Fibroblast of pulmonary artery (primary cell): ENCODE measurements around the gene FGR.

Experiments used
- DNase-seq: peaks from one replicate; pipeline ENCODE4 v3.0.0-alpha.2; 2010; ENCODE audit warnings: low read depth
- H3K4me3 ChIP-seq: replicated peaks from 2 replicates; pipeline ENCODE4 v1.5.1; 2011; ENCODE audit warnings: low read depth, mild to moderate bottlenecking, control low read depth, low read length, moderate library complexity
- TF ChIP-seq, protein P1 (sequence below): IDR thresholded peaks from 2 replicates; pipeline ENCODE4 v1.5.1; 2011; ENCODE audit warnings: mild to moderate bottlenecking, control low read depth, low read length, inconsistent platforms; ENCODE audit errors: missing control alignments

Gene FGR

DNA sequence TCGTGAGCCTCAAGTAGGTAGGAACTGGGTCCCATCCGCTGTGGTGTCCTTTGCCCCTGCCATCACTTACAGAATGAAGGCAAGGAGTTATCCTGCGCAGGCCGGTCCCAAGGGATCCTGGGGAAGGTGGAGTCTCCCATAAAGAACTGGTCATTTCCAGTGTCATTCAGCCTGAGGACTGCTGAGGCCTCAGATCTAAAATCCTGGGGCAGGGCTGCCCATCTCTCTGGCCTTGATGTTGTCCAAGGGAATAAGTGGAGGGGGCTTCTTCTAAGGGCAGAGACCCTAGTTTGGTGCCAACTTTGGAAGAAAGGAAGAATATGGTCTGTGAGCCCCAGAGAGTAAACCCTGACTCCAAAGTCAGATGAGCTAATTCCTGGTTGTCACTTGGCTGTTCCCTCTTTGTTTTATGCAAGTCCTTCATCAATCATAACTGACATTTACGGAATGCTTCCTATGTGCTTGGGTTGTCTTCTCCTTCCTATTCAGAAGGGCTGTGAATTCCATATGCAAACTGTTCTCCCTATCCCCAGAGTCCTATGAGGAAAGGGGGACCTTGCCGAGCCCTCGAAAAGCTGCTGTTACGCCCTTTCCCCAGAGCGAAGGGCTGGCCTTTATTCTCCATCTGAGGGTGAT is 30.1 kb upstream of the FGR start:
- no peak overlapping the region for H3K4me3 ChIP-seq
- TF ChIP-seq, protein P1, sequence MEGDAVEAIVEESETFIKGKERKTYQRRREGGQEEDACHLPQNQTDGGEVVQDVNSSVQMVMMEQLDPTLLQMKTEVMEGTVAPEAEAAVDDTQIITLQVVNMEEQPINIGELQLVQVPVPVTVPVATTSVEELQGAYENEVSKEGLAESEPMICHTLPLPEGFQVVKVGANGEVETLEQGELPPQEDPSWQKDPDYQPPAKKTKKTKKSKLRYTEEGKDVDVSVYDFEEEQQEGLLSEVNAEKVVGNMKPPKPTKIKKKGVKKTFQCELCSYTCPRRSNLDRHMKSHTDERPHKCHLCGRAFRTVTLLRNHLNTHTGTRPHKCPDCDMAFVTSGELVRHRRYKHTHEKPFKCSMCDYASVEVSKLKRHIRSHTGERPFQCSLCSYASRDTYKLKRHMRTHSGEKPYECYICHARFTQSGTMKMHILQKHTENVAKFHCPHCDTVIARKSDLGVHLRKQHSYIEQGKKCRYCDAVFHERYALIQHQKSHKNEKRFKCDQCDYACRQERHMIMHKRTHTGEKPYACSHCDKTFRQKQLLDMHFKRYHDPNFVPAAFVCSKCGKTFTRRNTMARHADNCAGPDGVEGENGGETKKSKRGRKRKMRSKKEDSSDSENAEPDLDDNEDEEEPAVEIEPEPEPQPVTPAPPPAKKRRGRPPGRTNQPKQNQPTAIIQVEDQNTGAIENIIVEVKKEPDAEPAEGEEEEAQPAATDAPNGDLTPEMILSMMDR = no peak
- DNase-seq = no peak

DNA sequence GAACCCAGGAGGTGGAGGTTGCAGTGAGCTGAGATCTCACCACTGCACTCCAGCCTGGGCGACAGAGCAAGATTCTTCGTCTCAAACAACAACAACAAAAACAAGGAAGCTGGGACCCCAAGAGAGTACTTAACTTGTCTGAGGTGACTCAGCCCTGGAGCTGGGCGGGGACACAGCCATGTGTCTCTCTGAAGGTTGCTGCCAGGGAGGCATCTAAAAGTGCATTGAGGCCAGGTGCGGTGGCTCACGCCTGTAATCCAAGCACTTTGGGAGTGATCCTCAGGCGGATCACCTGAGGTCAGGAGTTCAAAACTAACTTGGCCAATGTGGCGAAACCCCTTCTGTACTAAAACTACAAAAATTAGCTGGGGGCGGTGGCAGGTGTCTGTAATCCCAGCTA is 29.3 kb upstream of the FGR start:
- TF ChIP-seq, protein P1 = no peak
- no peak overlapping the region for H3K4me3 ChIP-seq
- no peak for DNase-seq

DNA sequence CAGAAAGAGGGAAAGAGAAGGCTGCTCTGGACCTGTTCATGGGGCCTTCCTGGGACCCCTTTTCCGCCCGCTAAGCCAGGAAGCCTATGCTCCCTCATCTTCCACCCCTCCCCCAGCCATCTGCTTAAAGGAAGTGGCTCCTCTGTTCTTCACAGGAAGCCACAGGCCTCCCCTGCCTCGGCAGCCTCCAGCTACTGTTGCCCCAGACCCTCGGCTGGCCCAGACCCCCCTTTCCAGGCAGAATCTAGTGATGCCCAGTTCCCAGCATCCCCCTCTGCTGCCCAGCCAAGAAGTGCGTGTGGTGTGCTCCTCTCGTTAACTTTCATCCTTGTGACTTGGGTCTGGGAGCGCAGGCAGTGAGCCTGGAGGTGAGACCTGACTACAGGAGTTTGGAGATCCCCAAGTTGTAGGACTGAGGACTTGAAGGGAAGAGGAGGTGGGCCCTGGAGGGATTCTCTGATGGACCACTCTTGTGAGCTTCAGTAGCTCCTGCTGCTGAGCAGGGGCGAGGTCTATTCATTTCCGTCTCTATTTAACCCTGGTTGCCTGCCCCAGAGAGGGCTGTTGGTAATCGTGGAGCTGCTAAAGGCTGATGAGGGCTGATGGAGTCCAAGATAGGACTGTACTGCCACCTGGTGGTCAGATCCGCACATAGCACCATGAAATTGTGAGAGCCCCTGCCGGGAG is 27.9 kb upstream of the FGR start:
- DNase-seq = peak; percentile 85
- TF ChIP-seq, protein P1 = peak; percentile 82
- no peak overlapping the region for H3K4me3 ChIP-seq

DNA sequence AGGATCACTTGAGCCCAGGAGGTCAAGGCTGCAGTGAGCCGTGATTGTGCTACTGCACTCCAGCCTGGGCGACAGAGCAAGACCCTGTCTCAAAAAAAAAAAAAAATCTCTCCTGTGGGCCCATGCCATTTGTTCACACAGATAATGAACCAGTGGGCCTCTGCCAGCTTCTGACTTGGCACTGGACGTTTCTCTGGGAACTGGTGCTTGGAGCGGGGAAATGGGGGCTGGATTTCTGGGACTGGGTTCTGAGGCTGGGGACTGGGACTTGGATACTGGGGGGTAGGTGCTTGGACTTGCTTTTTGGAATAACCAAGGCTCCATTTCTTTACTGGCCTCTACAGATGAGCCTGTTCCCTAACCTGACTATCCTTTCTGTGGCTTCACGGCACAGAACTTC is 27.3 kb upstream of the FGR start:
- DNase-seq = no peak
- H3K4me3 ChIP-seq = no peak overlapping the region

DNA sequence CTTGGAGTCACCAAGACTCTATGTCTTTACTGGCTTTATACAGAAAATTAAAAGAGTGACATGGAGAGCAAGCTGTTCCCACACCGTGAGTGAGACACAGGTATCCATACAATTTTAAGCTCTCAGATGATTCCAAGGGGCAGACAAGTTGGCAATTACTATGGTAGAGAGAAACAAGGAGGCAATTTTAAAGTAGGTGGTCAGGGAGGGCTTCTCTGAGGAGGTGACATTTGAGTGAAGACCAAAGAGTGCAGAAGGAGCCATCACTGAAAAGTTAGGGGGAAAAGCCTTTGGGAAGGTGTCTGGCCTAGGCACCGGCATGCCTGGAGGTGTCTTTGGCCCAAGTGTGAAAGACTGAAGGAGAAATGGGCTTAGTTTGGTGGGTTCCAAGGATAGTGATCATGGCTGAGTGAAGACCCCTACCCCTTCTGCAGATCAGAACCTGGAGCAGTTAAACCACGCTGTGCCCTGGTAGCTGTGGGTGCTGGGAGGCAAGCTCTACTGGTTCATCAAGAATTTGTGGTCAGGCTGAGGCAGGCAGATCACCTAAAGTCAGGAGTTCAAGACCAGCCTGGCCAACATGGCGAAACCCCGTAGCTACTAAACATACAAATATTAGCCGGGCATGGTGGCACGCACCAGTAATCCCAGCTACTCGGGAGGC is 26.6 kb upstream of the FGR start:
- no peak overlapping the region for H3K4me3 ChIP-seq
- TF ChIP-seq, protein P1 = no peak

More for the DNA sequence above, 27.3 kb upstream of the FGR start:
- TF ChIP-seq, protein P1 = no peak

DNA sequence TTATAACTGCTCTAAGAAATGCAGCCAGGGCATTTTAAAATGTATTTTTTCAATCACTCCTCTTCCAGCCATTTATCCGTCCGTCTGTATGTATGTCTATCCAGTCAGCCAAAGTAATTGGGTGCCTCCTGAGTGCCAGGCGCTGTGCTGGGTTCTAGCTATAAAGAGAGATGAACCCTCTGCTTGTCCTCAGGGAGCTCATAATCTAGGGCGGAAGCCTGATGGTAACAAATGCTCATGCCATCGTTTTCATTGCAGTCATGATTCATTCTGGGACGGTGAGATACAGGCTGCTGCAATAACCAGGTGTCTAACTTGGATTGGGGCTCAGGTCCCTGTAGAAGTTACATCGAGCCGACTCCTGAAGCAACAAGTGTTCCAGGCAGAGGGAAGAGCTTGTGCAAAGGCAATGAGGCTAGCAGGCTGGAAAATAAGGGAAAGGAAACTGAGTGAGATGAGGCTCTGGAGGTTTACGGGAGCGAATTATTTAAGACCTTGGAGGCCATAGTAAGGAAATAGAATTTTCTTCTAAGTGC is 25.4 kb upstream of the FGR start:
- TF ChIP-seq, protein P1 = no peak
- peak overlapping the region; percentile 42 for H3K4me3 ChIP-seq
- no peak for DNase-seq

More for the DNA sequence above, 26.6 kb upstream of the FGR start:
- no peak for DNase-seq
